ENCODE data around the gene ZNF24. TPM values are rescaled to one million over a fixed set of nuclear protein-coding genes. Genes with fewer than 3 reads are reported as not detected.

Gene ZNF24
- total and polyA plus RNA-seq, 10 of the 15 experiments (the other 5 are each of a cell fraction or from before 2014, with no cell fraction given), result 13.6 to 41.7 (median 28.3) TPM

DNA sequence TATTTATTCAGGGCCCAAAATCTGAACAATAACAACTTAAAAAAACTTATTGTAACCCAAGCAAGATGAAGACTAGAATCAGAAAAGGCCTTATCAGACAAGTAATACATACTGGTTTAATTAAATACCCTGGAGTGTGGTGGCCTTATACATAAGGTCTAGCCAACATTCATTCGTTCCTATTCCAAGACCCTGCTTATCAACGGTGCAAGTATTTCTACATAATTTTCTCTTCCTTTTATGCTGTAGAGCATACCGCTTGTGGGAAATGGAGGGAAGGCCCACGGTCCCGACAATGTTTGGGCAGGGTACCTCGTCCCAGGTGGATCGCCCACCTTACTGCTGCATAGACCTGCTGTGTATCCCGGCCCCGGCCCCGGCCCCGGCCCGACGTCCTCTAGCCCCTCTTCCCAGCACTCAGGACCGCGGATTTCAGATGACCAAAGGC lies 708 bp downstream of the ZNF24 start:
- peak overlapping the region; percentile 98 for H3K27ac ChIP-seq (ENCODE audit: control insufficient read depth, insufficient read depth)
- in situ Hi-C loops (cut with MboI) (loop anchor here (5.0 to 10.0 kb wide), 3 partner anchors 51 to 319 kb away; partner anchors contain the start of genes ZNF397 and ZSCAN30), intact Hi-C loops (cut with micrococcal nuclease; ENCODE audit: unreplicated experiment) (loop anchor here (5.0 to 10.0 kb wide), 3 partner anchors 51 to 299 kb away; partner anchors contain the start of genes INO80C, MAPRE2 and ZSCAN30)
- TSS peak; percentile 60 for BruUV-seq (replicated peaks)
- CTCF ChIA-PET, result interaction anchor here (1.1 to 3.8 kb wide), 4 partner anchors 11 to 153 kb away, joined by 3 to 41 read pairs (median 8); partner anchors contain the start of gene ZNF397
- H3K4me3 ChIP-seq, result peak overlapping the region; percentile 82
- FAIRE-seq (no peak), ATAC-seq (no peak), DNase-seq (ENCODE audit: low read depth, low spot score) (no peak)
- SMC1A ChIA-PET (ENCODE audit: uncharacterized antibody, unreplicated experiment), result interaction anchor here (1.7 to 1.8 kb wide), 3 partner anchors 36 to 54 kb away, joined by 3 to 9 read pairs (median 6); partner anchors contain the start of gene ZSCAN30
- peak overlapping the region; percentile 97 for H3K9ac ChIP-seq (ENCODE audit: control insufficient read depth, insufficient read depth, low read length)
- POLR2A ChIA-PET, result no interaction called here
- RAD21 ChIA-PET (ENCODE audit: unreplicated experiment), result interaction anchor here (0.6 to 3.0 kb wide), 3 partner anchors 11 to 314 kb away, joined by 3 to 17 read pairs (median 3); no protein-coding TSS in a partner anchor
- peaks cover 2% of the 10 kb centered on the region; the same call in 2 of the 3 replicates for H3K9me3 ChIP-seq (replicated peaks; ENCODE audit: control insufficient read depth, insufficient read depth, low read length)
- 7% methylated on average over 7 of the region's 15 CpGs for WGBS (ENCODE audit: insufficient coverage, insufficient replicate concordance, low lambda C conversion rate, missing lambda C conversion rate)
- H4K20me1 ChIP-seq (ENCODE audit: control insufficient read depth, insufficient read depth), result no peaks in the 10 kb centered on the region
- H3K4me2 ChIP-seq (ENCODE audit: control insufficient read depth, insufficient read depth), result peak overlapping the region; percentile 82
- no peaks in the 10 kb centered on the region for H3K27me3 ChIP-seq (replicated peaks in 1 of 2; ENCODE audit: control insufficient read depth in 2 of 2, insufficient read depth in 2 of 2, low read length in 1 of 2)
- H3K4me1 ChIP-seq (ENCODE audit: control insufficient read depth, insufficient read depth, low read length), result peaks cover 7% of the 10 kb centered on the region; the same call in 1 of the 2 replicates
- H3K36me3 ChIP-seq (ENCODE audit: control insufficient read depth in 2 of 2, insufficient read depth in 2 of 2, low read length in 1 of 2), result peaks cover 2 to 8% of the 10 kb centered on the region in 2 experiments; a peak in 3 of 4 replicates
- peaks cover 37% of the 10 kb centered on the region for H3K79me2 ChIP-seq (ENCODE audit: control insufficient read depth, insufficient read depth, low read length)
- no peak overlapping the region for H2AFZ ChIP-seq (ENCODE audit: control insufficient read depth, low read depth, low read length)
- TF ChIP-seq, protein P1, sequence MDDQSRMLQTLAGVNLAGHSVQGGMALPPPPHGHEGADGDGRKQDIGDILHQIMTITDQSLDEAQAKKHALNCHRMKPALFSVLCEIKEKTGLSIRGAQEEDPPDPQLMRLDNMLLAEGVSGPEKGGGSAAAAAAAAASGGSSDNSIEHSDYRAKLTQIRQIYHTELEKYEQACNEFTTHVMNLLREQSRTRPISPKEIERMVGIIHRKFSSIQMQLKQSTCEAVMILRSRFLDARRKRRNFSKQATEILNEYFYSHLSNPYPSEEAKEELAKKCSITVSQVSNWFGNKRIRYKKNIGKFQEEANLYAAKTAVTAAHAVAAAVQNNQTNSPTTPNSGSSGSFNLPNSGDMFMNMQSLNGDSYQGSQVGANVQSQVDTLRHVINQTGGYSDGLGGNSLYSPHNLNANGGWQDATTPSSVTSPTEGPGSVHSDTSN (IDR thresholded peaks at IDR 0.05; ENCODE audit: insufficient replicate concordance, low read depth, low read length), result no peak
- TF ChIP-seq, protein P2, sequence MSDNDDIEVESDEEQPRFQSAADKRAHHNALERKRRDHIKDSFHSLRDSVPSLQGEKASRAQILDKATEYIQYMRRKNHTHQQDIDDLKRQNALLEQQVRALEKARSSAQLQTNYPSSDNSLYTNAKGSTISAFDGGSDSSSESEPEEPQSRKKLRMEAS (IDR thresholded peaks at IDR 0.05; ENCODE audit: low read depth, low read length), result no peak
- no peak for TF ChIP-seq TBL1XR1 (IDR thresholded peaks at IDR 0.05; ENCODE audit: low read depth, low read length)
- TF ChIP-seq SREBF1 (IDR thresholded peaks at IDR 0.05; ENCODE audit: low read length), result no peak
- TF ChIP-seq, protein P3, sequence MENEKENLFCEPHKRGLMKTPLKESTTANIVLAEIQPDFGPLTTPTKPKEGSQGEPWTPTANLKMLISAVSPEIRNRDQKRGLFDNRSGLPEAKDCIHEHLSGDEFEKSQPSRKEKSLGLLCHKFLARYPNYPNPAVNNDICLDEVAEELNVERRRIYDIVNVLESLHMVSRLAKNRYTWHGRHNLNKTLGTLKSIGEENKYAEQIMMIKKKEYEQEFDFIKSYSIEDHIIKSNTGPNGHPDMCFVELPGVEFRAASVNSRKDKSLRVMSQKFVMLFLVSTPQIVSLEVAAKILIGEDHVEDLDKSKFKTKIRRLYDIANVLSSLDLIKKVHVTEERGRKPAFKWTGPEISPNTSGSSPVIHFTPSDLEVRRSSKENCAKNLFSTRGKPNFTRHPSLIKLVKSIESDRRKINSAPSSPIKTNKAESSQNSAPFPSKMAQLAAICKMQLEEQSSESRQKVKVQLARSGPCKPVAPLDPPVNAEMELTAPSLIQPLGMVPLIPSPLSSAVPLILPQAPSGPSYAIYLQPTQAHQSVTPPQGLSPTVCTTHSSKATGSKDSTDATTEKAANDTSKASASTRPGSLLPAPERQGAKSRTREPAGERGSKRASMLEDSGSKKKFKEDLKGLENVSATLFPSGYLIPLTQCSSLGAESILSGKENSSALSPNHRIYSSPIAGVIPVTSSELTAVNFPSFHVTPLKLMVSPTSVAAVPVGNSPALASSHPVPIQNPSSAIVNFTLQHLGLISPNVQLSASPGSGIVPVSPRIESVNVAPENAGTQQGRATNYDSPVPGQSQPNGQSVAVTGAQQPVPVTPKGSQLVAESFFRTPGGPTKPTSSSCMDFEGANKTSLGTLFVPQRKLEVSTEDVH (IDR thresholded peaks at IDR 0.05; ENCODE audit: low read depth, partially characterized antibody), result no peak
- no peak for TF ChIP-seq HCFC1 (IDR thresholded peaks at IDR 0.05; ENCODE audit: low read length)
- TF ChIP-seq, protein P4, sequence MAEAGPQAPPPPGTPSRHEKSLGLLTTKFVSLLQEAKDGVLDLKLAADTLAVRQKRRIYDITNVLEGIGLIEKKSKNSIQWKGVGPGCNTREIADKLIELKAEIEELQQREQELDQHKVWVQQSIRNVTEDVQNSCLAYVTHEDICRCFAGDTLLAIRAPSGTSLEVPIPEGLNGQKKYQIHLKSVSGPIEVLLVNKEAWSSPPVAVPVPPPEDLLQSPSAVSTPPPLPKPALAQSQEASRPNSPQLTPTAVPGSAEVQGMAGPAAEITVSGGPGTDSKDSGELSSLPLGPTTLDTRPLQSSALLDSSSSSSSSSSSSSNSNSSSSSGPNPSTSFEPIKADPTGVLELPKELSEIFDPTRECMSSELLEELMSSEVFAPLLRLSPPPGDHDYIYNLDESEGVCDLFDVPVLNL (IDR thresholded peaks at IDR 0.05; ENCODE audit: low read depth, low read length), result no peak
- TF ChIP-seq, protein P5, sequence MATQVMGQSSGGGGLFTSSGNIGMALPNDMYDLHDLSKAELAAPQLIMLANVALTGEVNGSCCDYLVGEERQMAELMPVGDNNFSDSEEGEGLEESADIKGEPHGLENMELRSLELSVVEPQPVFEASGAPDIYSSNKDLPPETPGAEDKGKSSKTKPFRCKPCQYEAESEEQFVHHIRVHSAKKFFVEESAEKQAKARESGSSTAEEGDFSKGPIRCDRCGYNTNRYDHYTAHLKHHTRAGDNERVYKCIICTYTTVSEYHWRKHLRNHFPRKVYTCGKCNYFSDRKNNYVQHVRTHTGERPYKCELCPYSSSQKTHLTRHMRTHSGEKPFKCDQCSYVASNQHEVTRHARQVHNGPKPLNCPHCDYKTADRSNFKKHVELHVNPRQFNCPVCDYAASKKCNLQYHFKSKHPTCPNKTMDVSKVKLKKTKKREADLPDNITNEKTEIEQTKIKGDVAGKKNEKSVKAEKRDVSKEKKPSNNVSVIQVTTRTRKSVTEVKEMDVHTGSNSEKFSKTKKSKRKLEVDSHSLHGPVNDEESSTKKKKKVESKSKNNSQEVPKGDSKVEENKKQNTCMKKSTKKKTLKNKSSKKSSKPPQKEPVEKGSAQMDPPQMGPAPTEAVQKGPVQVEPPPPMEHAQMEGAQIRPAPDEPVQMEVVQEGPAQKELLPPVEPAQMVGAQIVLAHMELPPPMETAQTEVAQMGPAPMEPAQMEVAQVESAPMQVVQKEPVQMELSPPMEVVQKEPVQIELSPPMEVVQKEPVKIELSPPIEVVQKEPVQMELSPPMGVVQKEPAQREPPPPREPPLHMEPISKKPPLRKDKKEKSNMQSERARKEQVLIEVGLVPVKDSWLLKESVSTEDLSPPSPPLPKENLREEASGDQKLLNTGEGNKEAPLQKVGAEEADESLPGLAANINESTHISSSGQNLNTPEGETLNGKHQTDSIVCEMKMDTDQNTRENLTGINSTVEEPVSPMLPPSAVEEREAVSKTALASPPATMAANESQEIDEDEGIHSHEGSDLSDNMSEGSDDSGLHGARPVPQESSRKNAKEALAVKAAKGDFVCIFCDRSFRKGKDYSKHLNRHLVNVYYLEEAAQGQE (IDR thresholded peaks at IDR 0.05; ENCODE audit: low read depth, low read length), result no peak
- no peak for TF ChIP-seq CREM (IDR thresholded peaks at IDR 0.05; ENCODE audit: low read depth)
